ENCODE results near the gene CDH13. TPM values are rescaled to one million over a fixed set of nuclear protein-coding genes. Genes with fewer than 3 reads are reported as not detected.

Gene CDH13
- total RNA-seq, 2 donors from 2014 or later: 228 to 280 TPM

GRCh38 chr16:82636958-82637357 is 10.2 kb downstream of the CDH13 start:
- H3K27me3 ChIP-seq (replicated peaks; ENCODE audit: insufficient read depth): no peaks in the 10 kb centered on the region
- ATAC-seq (ENCODE audit: insufficient number of reproducible peaks, low FRiP score, low read depth): no peak
- no peaks in the 10 kb centered on the region for H3K36me3 ChIP-seq
- no peak overlapping the region for H3K27ac ChIP-seq
- DNase-seq (ENCODE audit: low spot score): no peak
- no peaks in the 10 kb centered on the region for H3K9me3 ChIP-seq
- no peak overlapping the region for H3K4me3 ChIP-seq
- no peak for TF ChIP-seq CTCF (IDR thresholded peaks at IDR 0.05)
- H3K4me1 ChIP-seq (ENCODE audit: control insufficient read depth in 1 of 2, low read depth in 2 of 2): peaks cover 4 to 50% of the 10 kb centered on the region in 2 donors

GRCh38 chr16:82638095-82638798 is 11.5 kb downstream of the CDH13 start:
- no peak overlapping the region for H3K4me3 ChIP-seq
- ATAC-seq (ENCODE audit: insufficient number of reproducible peaks, low FRiP score, low read depth): no peak
- no peaks in the 10 kb centered on the region for H3K27me3 ChIP-seq (replicated peaks; ENCODE audit: insufficient read depth)
- no peaks in the 10 kb centered on the region for H3K9me3 ChIP-seq
- H3K36me3 ChIP-seq: no peaks in the 10 kb centered on the region
- TF ChIP-seq CTCF (IDR thresholded peaks at IDR 0.05): no peak
- DNase-seq (ENCODE audit: low spot score): no peak
- H3K4me1 ChIP-seq (ENCODE audit: control insufficient read depth in 1 of 2, low read depth in 2 of 2): peaks cover 4 to 48% of the 10 kb centered on the region in 2 donors
- no peak overlapping the region for H3K27ac ChIP-seq

- no peak for TF ChIP-seq CTCF (IDR thresholded peaks at IDR 0.05)
These were observed 12.5 kb downstream of the CDH13 start for GRCh38 chr16:82639263-82639662.

GRCh38 chr16:82639666-82640336 is 13.0 kb downstream of the CDH13 start:
- no peak for DNase-seq (ENCODE audit: low spot score)
- no peak overlapping the region for H3K4me3 ChIP-seq
- H3K36me3 ChIP-seq: no peaks in the 10 kb centered on the region
- no peak for ATAC-seq (ENCODE audit: insufficient number of reproducible peaks, low FRiP score, low read depth)
- TF ChIP-seq CTCF (IDR thresholded peaks at IDR 0.05): peak; percentile 48
- no peak overlapping the region for H3K27ac ChIP-seq
- peaks cover under 1 to 33% of the 10 kb centered on the region in 2 donors for H3K4me1 ChIP-seq (ENCODE audit: control insufficient read depth in 1 of 2, low read depth in 2 of 2)
- no peaks in the 10 kb centered on the region for H3K9me3 ChIP-seq
- no peaks in the 10 kb centered on the region for H3K27me3 ChIP-seq (replicated peaks; ENCODE audit: insufficient read depth)

More at GRCh38 chr16:82639263-82639662, 12.5 kb downstream of the CDH13 start:
- DNase-seq (ENCODE audit: low spot score) (no peak), ATAC-seq (ENCODE audit: insufficient number of reproducible peaks, low FRiP score, low read depth) (no peak)
- Histone ChIP-seq H3K4me1 (ENCODE audit: control insufficient read depth in 1 of 2, low read depth in 2 of 2) (peaks cover 4 to 38% of the 10 kb centered on the region in 2 donors), H3K27ac (no peak overlapping the region), H3K36me3 (no peaks in the 10 kb centered on the region), H3K9me3 (no peaks in the 10 kb centered on the region), H3K4me3 (no peak overlapping the region), H3K27me3 (replicated peaks; ENCODE audit: insufficient read depth) (no peaks in the 10 kb centered on the region)

GRCh38 chr16:82641336-82641984 is 14.7 kb downstream of the CDH13 start:
- DNase-seq (ENCODE audit: low spot score) (no peak), ATAC-seq (ENCODE audit: insufficient number of reproducible peaks, low FRiP score, low read depth) (no peak)
- Histone ChIP-seq H3K27ac (no peak overlapping the region), H3K9me3 (no peaks in the 10 kb centered on the region), H3K27me3 (replicated peaks; ENCODE audit: insufficient read depth) (no peaks in the 10 kb centered on the region), H3K4me1 (ENCODE audit: control insufficient read depth in 1 of 2, low read depth in 2 of 2) (peaks cover 0 to 26% of the 10 kb centered on the region in 2 donors), H3K36me3 (no peaks in the 10 kb centered on the region), H3K4me3 (no peak overlapping the region)
- no peak for TF ChIP-seq CTCF (IDR thresholded peaks at IDR 0.05)
